Kidney epithelial cell (primary cell): Measurements from ENCODE around the gene C1orf53. TPM values are rescaled to one million over a fixed set of nuclear protein-coding genes. Genes with fewer than 3 reads are reported as not detected.

ENCODE experiments used
- DNase-seq: peaks from one replicate; pipeline ENCODE4 v3.0.0-alpha.2; 2010; ENCODE audit warnings: low read depth
- H3K27me3 ChIP-seq: 2 replicates; pipeline ENCODE4 v1.6.0; 2011; ENCODE audit warnings: low read length; ENCODE audit not compliant: control insufficient read depth, insufficient read depth
- H3K36me3 ChIP-seq: 2 replicates; pipeline ENCODE4 v1.5.1; 2011; ENCODE audit warnings: low read length; ENCODE audit not compliant: control insufficient read depth, insufficient read depth
- H3K4me3 ChIP-seq: 2 replicates; pipeline ENCODE4 v1.5.1; 2011; ENCODE audit warnings: low read depth, mild to moderate bottlenecking, control low read depth, low read length
- total RNA-seq: library from RNA; depleted of rRNA; stranded (reverse); fragments of >200 nt; gene quantifications from 2 replicates; pipeline ENCODE4 v1.2.3, GENCODE V29; 2015
- TF ChIP-seq, protein P1 (sequence below): IDR thresholded peaks from 2 replicates; pipeline ENCODE4 v1.5.1; 2011; ENCODE audit warnings: mild to moderate bottlenecking, moderate library complexity, low read length, control low read depth, inconsistent platforms; ENCODE audit not compliant: insufficient read depth, poor library complexity, severe bottlenecking

The C1orf53 gene
- total RNA-seq, 1 donor from 2014 or later, result 8.2 TPM

DNA sequence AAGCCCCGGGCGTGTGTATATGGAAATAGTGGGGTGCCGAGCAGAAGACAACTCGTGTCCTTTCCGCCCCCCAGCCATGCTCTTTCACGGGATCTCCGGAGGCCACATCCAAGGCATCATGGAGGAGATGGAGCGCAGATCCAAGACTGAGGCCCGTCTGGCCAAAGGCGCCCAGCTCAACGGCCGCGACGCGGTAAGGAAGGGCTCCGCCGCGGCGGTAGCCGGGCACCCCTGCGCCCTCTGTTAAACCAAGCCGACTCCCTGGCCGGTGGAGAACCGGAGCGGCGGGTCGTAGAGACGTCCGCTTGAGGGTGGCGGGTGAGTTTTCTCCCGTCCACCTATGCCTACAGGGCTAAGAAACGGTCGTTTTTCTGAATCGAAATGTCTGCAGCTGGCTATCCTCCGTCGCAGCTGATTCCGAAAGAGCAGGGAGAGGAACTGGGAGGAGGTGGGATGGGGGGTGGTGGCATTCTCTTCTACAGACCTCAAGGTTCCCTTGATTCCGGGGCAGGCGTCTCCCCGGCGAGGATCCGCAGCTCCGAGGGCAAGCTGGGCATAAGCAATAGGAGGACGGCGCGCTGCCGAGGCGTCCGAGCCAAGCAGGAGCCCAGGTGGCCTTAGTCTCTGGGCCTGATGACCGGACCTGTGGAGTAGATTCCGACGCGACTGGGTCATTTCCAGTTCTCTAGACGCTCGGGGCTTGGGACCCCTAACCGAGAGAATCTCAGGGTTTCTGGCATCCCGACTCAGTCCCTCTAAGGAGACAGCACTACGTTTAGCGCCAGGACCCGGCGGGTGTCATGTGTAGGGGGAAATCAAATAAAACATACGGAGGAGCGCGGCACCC, 15.6 kb downstream of the C1orf53 start:
- H3K36me3 ChIP-seq, result no peaks in the 10 kb centered on the region
- no peak overlapping the region for H3K4me3 ChIP-seq
- TF ChIP-seq, protein P1, sequence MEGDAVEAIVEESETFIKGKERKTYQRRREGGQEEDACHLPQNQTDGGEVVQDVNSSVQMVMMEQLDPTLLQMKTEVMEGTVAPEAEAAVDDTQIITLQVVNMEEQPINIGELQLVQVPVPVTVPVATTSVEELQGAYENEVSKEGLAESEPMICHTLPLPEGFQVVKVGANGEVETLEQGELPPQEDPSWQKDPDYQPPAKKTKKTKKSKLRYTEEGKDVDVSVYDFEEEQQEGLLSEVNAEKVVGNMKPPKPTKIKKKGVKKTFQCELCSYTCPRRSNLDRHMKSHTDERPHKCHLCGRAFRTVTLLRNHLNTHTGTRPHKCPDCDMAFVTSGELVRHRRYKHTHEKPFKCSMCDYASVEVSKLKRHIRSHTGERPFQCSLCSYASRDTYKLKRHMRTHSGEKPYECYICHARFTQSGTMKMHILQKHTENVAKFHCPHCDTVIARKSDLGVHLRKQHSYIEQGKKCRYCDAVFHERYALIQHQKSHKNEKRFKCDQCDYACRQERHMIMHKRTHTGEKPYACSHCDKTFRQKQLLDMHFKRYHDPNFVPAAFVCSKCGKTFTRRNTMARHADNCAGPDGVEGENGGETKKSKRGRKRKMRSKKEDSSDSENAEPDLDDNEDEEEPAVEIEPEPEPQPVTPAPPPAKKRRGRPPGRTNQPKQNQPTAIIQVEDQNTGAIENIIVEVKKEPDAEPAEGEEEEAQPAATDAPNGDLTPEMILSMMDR, result no peak
- no peak for DNase-seq
- H3K27me3 ChIP-seq, result peaks cover 99% of the 10 kb centered on the region

- Histone ChIP-seq H3K27me3 (peaks cover 93% of the 10 kb centered on the region), H3K4me3 (no peak overlapping the region), H3K36me3 (no peaks in the 10 kb centered on the region)
- TF ChIP-seq, protein P1, result no peak
- no peak for DNase-seq
Measured at GRCh38 chr1:197918807-197919345, 16.4 kb downstream of the C1orf53 start.

- Histone ChIP-seq H3K27me3 (peaks cover 86% of the 10 kb centered on the region), H3K4me3 (no peak overlapping the region), H3K36me3 (no peaks in the 10 kb centered on the region)
- no peak for DNase-seq
- TF ChIP-seq, protein P1, result no peak
Measured at GRCh38 chr1:197919346-197920066, 17.1 kb downstream of the C1orf53 start.

DNA sequence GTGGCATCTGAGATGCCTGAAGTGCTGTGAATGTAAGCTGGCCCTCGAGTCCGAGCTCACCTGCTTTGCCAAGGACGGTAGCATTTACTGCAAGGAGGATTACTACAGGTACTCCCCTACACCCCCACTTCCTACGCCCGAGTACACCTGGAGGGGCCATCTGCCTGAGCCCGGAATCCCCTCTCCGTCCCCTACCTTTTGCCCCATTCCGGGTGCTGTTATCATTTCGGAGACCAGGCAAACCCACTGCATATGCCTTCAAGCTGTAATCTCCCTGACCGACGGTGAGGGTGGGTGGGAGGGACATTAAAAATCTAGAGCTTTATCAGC, 17.6 kb downstream of the C1orf53 start:
- no peak for DNase-seq
- H3K36me3 ChIP-seq, result no peaks in the 10 kb centered on the region
- TF ChIP-seq, protein P1, result no peak
- H3K27me3 ChIP-seq, result peaks cover 81% of the 10 kb centered on the region
- H3K4me3 ChIP-seq, result no peak overlapping the region

GRCh38 chr1:197920414-197921117, 18.1 kb downstream of the C1orf53 start:
- H3K4me3 ChIP-seq, result no peak overlapping the region

More at GRCh38 chr1:197920414-197921117, 18.1 kb downstream of the C1orf53 start:
- DNase-seq, result no peak
- TF ChIP-seq, protein P1, result no peak
- Histone ChIP-seq H3K27me3 (peaks cover 76% of the 10 kb centered on the region), H3K36me3 (no peaks in the 10 kb centered on the region)
